ENCODE results near the gene ITGA4. TPM values are rescaled to one million over a fixed set of nuclear protein-coding genes. Genes with fewer than 3 reads are reported as not detected.

Gene ITGA4
- polyA plus RNA-seq, 1 donor (not counting 4 experiments of a cell fraction or from before 2014, with no cell fraction given), result 4.7 TPM

DNA sequence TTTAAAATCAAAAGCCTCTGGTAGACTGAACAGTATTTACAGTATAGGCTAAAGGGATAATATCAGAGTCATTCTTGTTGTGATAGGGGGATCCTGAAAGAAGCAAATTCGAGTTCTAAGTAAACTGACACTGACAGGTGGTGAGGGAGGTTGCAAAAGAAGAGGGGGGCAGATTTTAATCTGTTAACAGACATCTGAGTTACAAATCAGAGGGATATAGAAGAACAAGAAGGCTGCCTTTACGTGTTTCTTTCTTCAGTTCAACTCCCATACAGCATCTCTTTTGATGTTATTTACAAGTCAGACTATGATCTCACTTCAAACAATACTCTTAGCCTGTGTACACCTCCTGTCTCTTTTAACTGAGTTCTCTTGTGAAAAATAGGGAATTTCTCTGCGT is 16.3 kb upstream of the ITGA4 start:
- H3K4me2 ChIP-seq (ENCODE audit: control insufficient read depth, extremely low read depth, insufficient read depth, low read depth, low read length), result no peak overlapping the region
- H3K9me1 ChIP-seq (ENCODE audit: control insufficient read depth, extremely low read depth, insufficient read depth, low read length), result no peaks in the 10 kb centered on the region
- H3K4me3 ChIP-seq (ENCODE audit: control insufficient read depth in 2 of 3, extremely low read depth in 1 of 3, insufficient read depth in 2 of 3, low read depth in 1 of 3, low read length in 3 of 3), result no peak overlapping the region
- H3K27me3 ChIP-seq (ENCODE audit: control insufficient read depth, extremely low read depth, insufficient read depth, low read length), result no peaks in the 10 kb centered on the region
- dilution Hi-C loops (cut with MboI; ENCODE audit: extremely low pct_ligation_motif_present, low sequenced_read_pairs), result no loop called here
- no peaks in the 10 kb centered on the region for H4K20me1 ChIP-seq (ENCODE audit: control insufficient read depth, extremely low read depth, insufficient read depth, low read length)
- no peak overlapping the region for H3K27ac ChIP-seq (ENCODE audit: control insufficient read depth, insufficient read depth, low read length)
- no peaks in the 10 kb centered on the region for H3K4me1 ChIP-seq (ENCODE audit: control insufficient read depth, extremely low read depth, insufficient read depth, low read length)
- FAIRE-seq, result no peak
- H3K79me2 ChIP-seq (ENCODE audit: control insufficient read depth, insufficient read depth, low read length), result no peaks in the 10 kb centered on the region
- no peak overlapping the region for H2AFZ ChIP-seq (ENCODE audit: control insufficient read depth, low read length)
- no peaks in the 10 kb centered on the region for H3K36me3 ChIP-seq (ENCODE audit: control insufficient read depth in 2 of 2, extremely low read depth in 1 of 2, insufficient read depth in 2 of 2, low read length in 2 of 2)
- H3K9ac ChIP-seq (ENCODE audit: control insufficient read depth, extremely low read depth, insufficient read depth, low read length), result no peak overlapping the region
- no peak for DNase-seq (ENCODE audit: low read depth, low spot score)
- H3K9me3 ChIP-seq (ENCODE audit: control insufficient read depth, low read depth, low read length), result no peaks in the 10 kb centered on the region
- TF ChIP-seq, protein P1, sequence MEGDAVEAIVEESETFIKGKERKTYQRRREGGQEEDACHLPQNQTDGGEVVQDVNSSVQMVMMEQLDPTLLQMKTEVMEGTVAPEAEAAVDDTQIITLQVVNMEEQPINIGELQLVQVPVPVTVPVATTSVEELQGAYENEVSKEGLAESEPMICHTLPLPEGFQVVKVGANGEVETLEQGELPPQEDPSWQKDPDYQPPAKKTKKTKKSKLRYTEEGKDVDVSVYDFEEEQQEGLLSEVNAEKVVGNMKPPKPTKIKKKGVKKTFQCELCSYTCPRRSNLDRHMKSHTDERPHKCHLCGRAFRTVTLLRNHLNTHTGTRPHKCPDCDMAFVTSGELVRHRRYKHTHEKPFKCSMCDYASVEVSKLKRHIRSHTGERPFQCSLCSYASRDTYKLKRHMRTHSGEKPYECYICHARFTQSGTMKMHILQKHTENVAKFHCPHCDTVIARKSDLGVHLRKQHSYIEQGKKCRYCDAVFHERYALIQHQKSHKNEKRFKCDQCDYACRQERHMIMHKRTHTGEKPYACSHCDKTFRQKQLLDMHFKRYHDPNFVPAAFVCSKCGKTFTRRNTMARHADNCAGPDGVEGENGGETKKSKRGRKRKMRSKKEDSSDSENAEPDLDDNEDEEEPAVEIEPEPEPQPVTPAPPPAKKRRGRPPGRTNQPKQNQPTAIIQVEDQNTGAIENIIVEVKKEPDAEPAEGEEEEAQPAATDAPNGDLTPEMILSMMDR (optimal IDR thresholded peaks at IDR 0.05 in 1 of 3, IDR thresholded peaks at IDR 0.05 in 1 of 3, conservative IDR thresholded peaks at IDR 0.05 in 1 of 3; ENCODE audit: extremely low read depth in 1 of 3, insufficient read depth in 2 of 3, low read length in 3 of 3), result no peak
- no peak for TF ChIP-seq EZH2 (IDR thresholded peaks at IDR 0.05; ENCODE audit: low read length)

GRCh38 chr2:181441670-181442069 is 15.5 kb upstream of the ITGA4 start:
- no peaks in the 10 kb centered on the region for H3K79me2 ChIP-seq (ENCODE audit: control insufficient read depth, insufficient read depth, low read length)
- no peak for DNase-seq (ENCODE audit: low read depth, low spot score)
- no peaks in the 10 kb centered on the region for H3K4me1 ChIP-seq (ENCODE audit: control insufficient read depth, extremely low read depth, insufficient read depth, low read length)
- FAIRE-seq, result no peak
- no peak for TF ChIP-seq EZH2 (IDR thresholded peaks at IDR 0.05; ENCODE audit: low read length)
- TF ChIP-seq, protein P1 (optimal IDR thresholded peaks at IDR 0.05 in 1 of 3, IDR thresholded peaks at IDR 0.05 in 1 of 3, conservative IDR thresholded peaks at IDR 0.05 in 1 of 3; ENCODE audit: extremely low read depth in 1 of 3, insufficient read depth in 2 of 3, low read length in 3 of 3), result no peak
- H3K27ac ChIP-seq (ENCODE audit: control insufficient read depth, insufficient read depth, low read length), result no peak overlapping the region
- no peak overlapping the region for H2AFZ ChIP-seq (ENCODE audit: control insufficient read depth, low read length)
- no peaks in the 10 kb centered on the region for H3K9me3 ChIP-seq (ENCODE audit: control insufficient read depth, low read depth, low read length)
- H3K27me3 ChIP-seq (ENCODE audit: control insufficient read depth, extremely low read depth, insufficient read depth, low read length), result no peaks in the 10 kb centered on the region
- H3K36me3 ChIP-seq (ENCODE audit: control insufficient read depth in 2 of 2, extremely low read depth in 1 of 2, insufficient read depth in 2 of 2, low read length in 2 of 2), result no peaks in the 10 kb centered on the region
- no peak overlapping the region for H3K9ac ChIP-seq (ENCODE audit: control insufficient read depth, extremely low read depth, insufficient read depth, low read length)
- H3K9me1 ChIP-seq (ENCODE audit: control insufficient read depth, extremely low read depth, insufficient read depth, low read length), result no peaks in the 10 kb centered on the region
- no peak overlapping the region for H3K4me3 ChIP-seq (ENCODE audit: control insufficient read depth in 2 of 3, extremely low read depth in 1 of 3, insufficient read depth in 2 of 3, low read depth in 1 of 3, low read length in 3 of 3)
- dilution Hi-C loops (cut with MboI; ENCODE audit: extremely low pct_ligation_motif_present, low sequenced_read_pairs), result no loop called here
- no peak overlapping the region for H3K4me2 ChIP-seq (ENCODE audit: control insufficient read depth, extremely low read depth, insufficient read depth, low read depth, low read length)
- no peaks in the 10 kb centered on the region for H4K20me1 ChIP-seq (ENCODE audit: control insufficient read depth, extremely low read depth, insufficient read depth, low read length)

Measured in keratinocyte (primary cell).